CD4-positive, alpha-beta T cell treated with Interferon gamma for 1 hour (primary cell): Measurements from ENCODE around the gene SYPL1.
"Not testable (repeated sequence)": the region's sequence is repeated elsewhere in the genome, so short reads cannot be mapped to it uniquely, and the experiment has no call there.

Experiments used
- DNase-seq: peaks from one replicate; pipeline ENCODE4 v3.0.0-alpha.2; 2020

SYPL1 gene

GRCh38 chr7:106112118-106112971 lies at the start of gene SYPL1:
Gene SYPL1, minus strand, starts transcription at chr7:106112312. Its CDS starts 104 bp downstream, at chr7:106112208.
- peak; percentile 96 for DNase-seq

- DNase-seq = no peak
These were observed 42.9 kb upstream of the SYPL1 start for GRCh38 chr7:106155027-106155426.

DNA sequence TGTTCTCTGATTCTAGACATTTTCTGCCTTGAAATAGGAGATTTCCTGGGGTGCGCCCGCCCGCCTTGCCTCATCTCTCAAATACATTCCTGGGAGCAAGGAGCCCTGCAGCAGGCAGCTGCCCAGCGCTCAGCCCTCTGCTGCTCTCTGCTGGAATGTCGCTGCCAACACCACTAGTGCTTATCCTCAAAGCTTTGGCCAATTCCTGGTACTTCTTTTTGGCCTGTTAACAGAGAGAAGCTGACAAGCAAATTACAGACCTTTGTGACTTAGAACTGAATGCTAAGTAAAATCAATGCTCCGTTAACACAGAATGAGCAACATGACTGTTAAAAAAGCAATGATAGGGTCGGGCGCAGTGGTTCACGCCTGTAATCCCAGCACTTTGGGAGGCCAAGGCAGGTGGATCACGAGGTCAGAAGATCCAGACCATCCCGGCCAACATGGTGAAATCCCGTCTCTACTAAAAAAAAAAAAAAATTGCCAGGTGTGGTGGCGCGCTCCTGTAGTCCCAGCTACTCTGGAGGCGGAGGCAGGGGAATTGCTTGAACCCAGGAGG lies 41.9 kb upstream of the SYPL1 start:
- peak; percentile 73 for DNase-seq

DNA sequence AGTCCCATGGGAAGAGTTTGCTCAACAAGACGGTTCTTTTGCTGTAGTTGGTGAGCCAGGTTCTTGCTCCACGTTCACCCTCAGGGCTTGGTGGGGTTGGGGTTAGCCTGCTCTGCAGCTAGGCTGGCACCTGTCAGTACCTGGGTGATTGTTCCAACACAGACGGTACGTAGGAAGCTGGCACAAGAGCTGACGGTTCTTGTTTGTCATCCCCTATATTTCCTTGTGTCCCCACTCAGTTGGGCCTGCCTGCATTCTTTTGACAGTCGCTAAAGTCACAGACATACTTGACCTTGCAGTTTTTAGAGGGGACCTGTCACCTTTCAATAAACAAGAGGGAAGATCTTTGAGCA lies 40.2 kb upstream of the SYPL1 start:
- DNase-seq = no peak

- no peak for DNase-seq
These were observed 39.6 kb upstream of the SYPL1 start for GRCh38 chr7:106151459-106152312.

GRCh38 chr7:106143711-106144337 lies 31.7 kb upstream of the SYPL1 start:
- no peak for DNase-seq

- no peak for DNase-seq
These were observed 30.0 kb upstream of the SYPL1 start for GRCh38 chr7:106142136-106142535.

DNA sequence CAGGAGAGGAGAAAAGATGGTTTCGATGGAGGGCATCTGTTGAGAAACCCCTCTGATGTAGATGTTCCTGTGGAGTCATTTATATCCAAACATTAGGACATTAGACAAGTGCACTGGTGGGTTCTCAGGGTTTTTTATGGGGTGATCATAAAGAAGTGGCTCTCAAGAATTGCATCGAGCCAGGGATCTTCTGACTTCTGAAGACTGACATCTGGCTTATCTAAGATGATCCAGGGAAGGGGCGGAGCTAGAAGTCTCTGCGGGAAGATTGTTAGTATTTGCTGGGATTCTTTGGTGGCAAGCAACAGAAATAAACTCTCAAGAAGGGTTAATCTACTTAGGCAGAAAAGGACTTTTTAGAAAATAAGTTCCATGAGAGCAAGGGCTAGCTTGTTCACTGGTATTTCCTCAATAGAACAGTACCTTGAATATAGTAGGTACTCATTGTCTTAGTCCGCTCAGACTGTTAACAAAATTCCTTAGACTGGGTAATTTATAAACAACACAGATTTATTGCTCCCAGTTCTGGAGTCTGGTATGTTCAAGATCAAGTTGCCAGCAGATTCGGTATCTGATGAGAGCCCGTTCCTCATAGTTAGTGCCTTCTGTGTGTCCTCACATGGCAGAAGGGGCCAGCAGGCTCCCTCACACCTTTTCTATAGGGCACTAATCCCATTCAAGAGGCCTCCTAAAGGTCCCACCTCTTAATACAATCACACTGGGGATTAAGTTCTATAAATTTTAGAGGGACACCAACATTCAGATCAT lies 28.5 kb upstream of the SYPL1 start:
- DNase-seq = no peak

GRCh38 chr7:106139265-106140251 lies 27.4 kb upstream of the SYPL1 start:
- no peak for DNase-seq

GRCh38 chr7:106138776-106139175 lies 26.7 kb upstream of the SYPL1 start:
- no peak for DNase-seq

- not testable (repeated sequence) for DNase-seq
These were observed 26.1 kb upstream of the SYPL1 start for GRCh38 chr7:106138181-106138580.

DNA sequence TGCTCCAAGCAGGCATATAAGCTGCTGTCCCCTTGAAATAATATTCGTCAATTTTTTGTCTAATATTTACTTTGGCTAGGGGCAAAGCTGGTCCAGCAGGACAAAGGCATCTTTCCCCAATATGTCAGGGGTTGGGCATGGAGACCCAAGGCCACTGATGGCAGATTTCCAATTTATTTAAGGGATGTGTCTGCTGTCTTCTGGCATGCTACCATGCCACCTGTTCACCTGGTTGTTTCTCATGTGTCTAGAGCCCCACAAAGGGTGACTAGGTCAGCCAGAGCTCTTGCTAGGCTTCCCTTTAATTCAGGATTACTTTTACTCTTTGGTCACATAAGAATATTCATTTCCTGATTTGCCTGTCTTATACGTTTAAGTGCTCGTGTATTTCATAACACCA lies 22.1 kb upstream of the SYPL1 start:
- DNase-seq = no peak

GRCh38 chr7:106129291-106129690 lies 17.2 kb upstream of the SYPL1 start:
- no peak for DNase-seq

DNA sequence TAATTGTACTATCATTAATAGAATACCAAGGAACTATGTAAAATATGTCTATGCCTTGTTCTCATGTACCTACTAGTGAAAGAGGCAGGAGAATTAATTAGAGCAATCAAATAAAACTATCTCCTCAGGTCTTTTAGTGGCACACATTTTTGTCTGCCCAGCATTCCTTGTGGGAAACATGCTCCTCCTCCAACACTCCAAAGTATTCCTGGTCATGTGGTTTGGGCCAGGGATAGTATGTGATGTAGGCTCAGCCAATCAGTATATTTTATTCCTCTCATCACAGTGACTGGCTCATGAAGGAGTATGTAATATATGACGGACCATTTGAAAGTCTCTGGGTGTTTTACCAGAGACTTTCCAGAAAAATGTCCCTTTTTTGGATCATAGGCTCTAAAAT lies 16.7 kb upstream of the SYPL1 start:
- DNase-seq = no peak

DNA sequence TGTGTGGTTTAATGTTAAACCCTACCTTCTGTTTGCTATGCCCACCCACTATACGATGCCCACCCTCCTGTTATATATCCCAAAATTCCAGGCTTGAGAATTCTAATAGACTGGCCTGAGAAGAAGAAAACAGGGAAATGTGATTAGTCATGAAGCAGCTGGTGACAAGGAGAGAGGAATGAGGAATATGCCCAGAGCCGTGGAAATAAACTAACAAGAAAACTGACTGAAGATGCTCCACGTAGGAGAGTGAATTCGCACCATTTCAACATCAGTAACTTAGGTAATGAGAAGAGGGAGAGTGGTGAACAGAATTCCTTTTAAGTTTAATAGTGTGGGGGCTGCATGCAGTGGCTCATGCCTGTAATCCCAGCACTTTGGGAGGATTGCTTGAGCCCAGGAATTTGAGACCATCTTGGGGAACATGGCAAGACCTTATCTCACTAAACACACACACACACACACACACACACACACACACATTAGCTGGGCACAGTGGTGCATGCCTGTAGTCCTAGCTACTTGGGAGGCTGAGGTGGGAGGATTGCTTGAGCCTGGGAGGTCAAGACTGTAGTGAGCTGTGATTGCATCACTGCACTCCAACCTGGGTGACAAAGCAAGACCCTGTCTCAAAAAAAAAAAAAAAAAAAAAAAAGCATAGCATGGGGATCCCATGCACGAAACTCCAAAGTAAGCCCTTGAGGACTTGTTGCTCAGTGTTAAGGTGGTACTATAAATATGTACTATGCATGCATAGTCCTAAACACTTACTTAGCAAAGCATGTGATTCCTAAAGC lies 16.1 kb upstream of the SYPL1 start:
- DNase-seq = no peak

DNA sequence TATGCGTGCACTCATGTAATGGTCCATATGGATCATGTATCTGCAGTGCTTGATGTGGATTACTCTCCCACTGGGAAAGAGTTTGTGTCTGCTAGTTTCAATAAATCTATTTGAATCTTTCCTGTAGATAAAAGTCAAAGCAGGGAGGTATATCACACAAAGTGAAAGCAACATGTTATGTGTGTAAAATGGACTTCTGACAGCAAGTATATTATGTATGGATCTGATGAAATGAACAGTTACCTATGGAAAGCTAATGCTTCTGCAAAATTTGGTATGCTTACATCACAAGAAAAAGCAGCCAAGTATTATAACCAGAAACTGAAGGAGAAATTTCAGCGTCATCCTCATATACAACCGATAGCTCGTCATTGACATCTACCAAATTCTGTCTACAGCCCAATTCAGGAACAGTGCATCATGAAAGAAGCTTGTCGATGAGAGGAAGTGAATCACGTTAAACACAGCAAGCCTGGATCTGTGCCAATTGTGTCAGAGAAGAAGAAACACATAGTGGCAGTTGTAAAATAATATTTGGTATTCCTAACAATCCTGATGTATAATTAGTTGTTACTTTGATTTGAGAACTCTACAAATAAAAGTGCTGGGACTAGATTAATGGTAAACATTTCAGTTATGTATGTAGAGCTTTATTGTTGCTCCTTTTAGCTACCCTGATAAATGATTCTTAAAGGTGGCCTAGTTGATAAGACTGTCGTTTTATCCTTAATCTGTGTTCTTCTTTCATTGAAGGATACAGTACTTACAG lies 14.2 kb upstream of the SYPL1 start:
- peak; percentile 32 for DNase-seq

GRCh38 chr7:106125417-106125816 lies 13.3 kb upstream of the SYPL1 start:
- no peak for DNase-seq

DNA sequence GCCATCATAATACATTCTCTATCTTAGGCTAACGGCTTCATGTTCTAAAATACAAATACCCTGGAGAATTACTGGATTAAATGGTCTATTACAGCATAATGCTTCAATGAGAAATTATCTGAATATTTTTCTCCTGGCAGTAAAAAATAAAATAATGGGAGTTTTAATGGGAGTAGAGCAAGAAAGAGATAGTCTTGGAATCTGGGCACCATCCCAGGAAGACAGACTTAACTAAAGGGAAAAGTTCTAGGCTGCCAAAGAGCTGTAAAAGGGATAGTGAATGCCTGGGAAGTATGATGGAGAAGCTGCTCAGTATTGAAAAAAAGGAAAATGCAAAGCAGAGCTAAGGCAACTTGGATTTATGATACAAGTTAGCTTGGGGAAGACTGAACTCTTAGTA lies 12.1 kb upstream of the SYPL1 start:
- no peak for DNase-seq

- DNase-seq = no peak
These were observed 10.6 kb upstream of the SYPL1 start for GRCh38 chr7:106122713-106123112.
